ENCODE data around the gene HIGD1B.

The HIGD1B gene

DNA sequence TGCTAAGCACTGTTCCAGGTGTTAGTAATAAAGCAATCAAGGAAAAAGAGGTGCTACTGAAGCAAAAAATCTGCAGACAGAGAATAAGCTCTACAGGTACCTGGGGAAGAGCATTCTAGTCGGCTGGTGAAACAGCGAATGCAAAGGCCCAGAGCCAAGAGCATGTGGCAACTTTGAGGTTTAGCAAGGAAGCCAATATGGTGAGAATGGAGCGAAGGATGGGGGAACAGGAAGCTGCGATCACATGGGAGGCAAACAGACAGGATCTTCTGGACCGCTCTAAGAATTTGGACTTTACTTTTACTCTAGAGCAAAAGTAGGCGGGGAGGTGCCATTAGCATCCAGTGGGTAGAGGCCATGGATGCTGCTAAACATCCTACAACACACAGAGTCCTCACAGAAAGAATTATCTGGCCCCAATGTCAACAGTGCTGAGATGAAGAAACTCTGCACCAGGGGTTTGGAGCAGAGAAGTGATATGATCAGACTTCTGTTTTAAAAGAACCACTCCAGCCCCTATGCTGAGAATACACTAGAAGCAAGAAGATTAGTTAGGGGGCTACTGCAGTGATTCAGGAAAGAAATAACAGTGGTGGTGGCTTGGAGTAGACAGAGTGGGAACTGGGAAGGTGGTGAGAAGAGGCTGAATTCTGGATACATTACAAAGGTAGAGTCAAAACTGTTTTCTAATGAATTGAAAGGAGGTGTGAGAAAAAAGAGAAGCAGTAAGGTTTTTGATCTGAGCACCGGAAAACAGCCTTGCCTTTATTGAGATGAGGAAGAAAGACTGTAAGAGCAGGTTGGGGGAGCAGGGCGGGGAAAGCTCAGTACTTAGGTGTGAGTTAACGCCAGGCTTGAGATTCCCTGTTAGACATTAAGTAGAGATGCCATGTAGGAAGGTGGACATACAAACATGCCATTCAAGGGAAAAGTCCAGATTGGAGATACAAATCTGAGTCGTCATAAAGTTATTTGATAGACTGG is 40.6 kb downstream of the HIGD1B start:
- no peak overlapping the region for H3K4me3 ChIP-seq (ENCODE audit: low read length)
- DNase-seq (ENCODE audit: low read depth): no peak

DNA sequence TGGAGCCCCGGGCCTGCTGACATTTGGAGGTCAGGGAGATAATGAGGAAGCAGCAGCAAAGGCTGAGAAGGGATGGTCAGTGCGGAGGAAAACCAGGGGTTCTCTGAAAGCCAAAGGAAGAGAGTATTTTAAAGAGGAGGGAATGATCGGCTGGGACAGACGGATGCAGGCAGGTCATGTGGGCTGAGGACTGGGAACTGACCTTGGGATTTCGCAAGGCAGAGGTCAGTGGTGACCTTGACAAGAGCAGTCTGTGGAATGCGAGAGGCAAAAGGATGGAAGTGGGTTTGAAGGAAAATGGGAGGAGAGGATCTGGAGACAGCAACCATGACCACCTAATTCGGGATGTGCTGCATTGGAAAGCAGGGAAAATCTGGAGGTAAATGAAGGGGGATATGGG is 41.3 kb downstream of the HIGD1B start:
- H3K4me3 ChIP-seq (ENCODE audit: low read length): no peak overlapping the region
- TF ChIP-seq, protein P1, sequence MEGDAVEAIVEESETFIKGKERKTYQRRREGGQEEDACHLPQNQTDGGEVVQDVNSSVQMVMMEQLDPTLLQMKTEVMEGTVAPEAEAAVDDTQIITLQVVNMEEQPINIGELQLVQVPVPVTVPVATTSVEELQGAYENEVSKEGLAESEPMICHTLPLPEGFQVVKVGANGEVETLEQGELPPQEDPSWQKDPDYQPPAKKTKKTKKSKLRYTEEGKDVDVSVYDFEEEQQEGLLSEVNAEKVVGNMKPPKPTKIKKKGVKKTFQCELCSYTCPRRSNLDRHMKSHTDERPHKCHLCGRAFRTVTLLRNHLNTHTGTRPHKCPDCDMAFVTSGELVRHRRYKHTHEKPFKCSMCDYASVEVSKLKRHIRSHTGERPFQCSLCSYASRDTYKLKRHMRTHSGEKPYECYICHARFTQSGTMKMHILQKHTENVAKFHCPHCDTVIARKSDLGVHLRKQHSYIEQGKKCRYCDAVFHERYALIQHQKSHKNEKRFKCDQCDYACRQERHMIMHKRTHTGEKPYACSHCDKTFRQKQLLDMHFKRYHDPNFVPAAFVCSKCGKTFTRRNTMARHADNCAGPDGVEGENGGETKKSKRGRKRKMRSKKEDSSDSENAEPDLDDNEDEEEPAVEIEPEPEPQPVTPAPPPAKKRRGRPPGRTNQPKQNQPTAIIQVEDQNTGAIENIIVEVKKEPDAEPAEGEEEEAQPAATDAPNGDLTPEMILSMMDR (conservative IDR thresholded peaks at IDR 0.05; ENCODE audit: low read depth, low read length): no peak
- DNase-seq (ENCODE audit: low read depth): no peak

More for the DNA sequence above, 40.6 kb downstream of the HIGD1B start:
- TF ChIP-seq, protein P1 (conservative IDR thresholded peaks at IDR 0.05; ENCODE audit: low read depth, low read length): no peak

DNA sequence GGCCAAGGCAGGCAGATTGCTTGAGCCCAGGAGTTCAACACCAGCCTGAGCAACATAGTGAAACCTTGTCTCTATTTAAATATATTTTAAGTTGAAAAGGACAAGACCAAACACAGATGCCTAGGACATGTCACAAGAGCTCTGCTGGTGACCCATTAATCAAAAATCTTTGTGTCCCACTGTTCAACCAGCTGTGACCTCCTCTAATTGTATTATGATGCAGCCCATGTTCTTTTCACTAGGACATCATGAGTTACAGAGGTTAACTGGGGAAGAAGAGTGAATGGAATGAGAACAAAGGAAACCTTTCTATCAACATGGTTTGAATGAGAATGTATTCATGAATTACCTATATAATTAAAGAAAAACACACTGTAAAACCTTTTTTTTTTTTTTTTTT is 44.6 kb downstream of the HIGD1B start:
- TF ChIP-seq, protein P1 (conservative IDR thresholded peaks at IDR 0.05; ENCODE audit: low read depth, low read length): no peak
- H3K4me3 ChIP-seq (ENCODE audit: low read length): no peak overlapping the region
- no peak for DNase-seq (ENCODE audit: low read depth)

DNA sequence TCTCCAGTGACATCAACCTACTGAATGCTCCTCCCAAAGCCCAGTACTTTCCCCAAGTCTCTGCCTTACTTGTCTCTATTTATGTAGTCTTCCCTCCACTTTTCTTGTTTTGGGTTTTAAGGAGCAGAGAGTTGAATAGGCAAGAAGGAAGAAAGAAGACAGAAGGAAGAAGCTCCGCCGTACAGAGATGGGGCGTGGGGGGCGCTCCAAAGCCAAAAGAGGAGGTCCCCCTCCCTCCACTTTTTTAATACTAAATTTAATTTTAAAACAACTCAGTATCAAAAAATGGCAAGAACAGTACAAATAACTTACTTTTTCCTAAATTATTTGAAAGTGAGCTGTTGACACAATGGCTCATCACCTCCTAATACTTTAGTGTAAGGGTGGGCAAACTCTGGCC is 47.0 kb downstream of the HIGD1B start:
- no peak for DNase-seq (ENCODE audit: low read depth)
- H3K4me3 ChIP-seq (ENCODE audit: low read length): no peak overlapping the region
- TF ChIP-seq, protein P1 (conservative IDR thresholded peaks at IDR 0.05; ENCODE audit: low read depth, low read length): no peak

DNA sequence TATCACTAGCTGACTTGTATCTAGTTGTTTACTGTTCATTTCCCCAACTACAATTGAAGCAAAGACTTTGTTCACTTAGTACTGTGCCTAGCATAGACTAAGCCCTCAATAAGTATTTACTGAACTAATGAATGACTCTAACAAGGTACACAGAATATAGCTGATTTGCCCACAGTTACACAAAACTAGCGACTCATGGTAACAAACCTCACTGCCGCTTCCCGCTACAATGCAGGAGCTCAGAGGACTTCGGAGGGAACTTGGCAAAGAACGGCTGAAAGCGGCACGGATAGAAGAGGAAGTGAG is 51.0 kb downstream of the HIGD1B start:
- DNase-seq (ENCODE audit: low read depth): no peak
- H3K4me3 ChIP-seq (ENCODE audit: low read length): peak overlapping the region; percentile 96
- TF ChIP-seq, protein P1 (conservative IDR thresholded peaks at IDR 0.05; ENCODE audit: low read depth, low read length): no peak

DNA sequence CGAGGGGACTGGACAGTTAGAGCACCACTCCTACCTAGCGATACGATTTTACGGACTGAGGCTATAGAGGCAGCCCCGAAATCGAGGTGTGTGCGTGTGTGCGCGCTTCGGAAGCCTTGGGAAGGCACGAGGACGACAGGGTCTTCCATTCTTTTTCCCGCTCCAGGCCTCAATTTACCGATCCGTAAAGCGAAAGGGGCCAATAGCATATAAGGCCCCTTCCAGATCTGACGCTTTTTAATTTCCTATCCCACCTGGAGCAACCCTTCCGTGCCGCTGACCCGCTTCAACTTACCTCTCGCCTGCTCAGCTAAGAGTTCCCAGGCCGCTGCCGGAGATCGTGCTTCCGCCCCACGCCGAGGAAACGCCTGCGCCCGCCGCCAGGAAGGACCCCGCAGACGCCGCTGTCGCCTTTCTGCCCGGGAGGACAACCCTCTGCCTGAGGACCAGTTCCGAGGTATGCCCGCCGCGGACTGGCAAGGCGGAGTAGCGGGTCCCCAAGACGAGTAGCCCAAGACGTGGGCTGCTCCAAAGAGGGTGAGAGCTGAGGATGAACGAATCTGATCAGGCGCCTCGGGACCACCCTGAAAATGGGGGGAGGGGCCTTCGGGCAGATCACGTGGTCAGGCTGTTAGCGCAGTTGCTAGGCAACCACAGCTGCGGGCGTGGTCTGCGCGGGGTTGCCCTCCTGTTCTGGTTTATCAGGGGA is 51.5 kb downstream of the HIGD1B start, which contains the start of gene EFTUD2:
TSS of gene EFTUD2 (minus strand) at position 372 of the 709 bp plus-strand sequence. CDS start 4,924 bp downstream, outside the sequence.
- TF ChIP-seq, protein P1 (conservative IDR thresholded peaks at IDR 0.05; ENCODE audit: low read depth, low read length): no peak
- DNase-seq (ENCODE audit: low read depth): peak; percentile 54
- peak within 1 kb of the TSS; percentile 96 for H3K4me3 ChIP-seq (ENCODE audit: low read length)
